H1 (cell line): Measurements from ENCODE around the gene BAZ1B.

Experiments used
- CHD7 ChIP-seq: fragments of 300-600 bp; sonication (generic); IDR thresholded peaks from 2 replicates; pipeline ENCODE4 v1.7.1; 2012; ENCODE audit warnings: low read length, moderate library complexity, mild to moderate bottlenecking, inconsistent platforms; ENCODE audit not compliant: insufficient replicate concordance
- EP300 ChIP-seq, 2 experiments: IDR thresholded peaks; 1 replicate in 1 of 2; 2 replicates in 1 of 2; pipeline ENCODE4 v1.6.1; 2011 to 2012; ENCODE audit warnings: low read depth in 2 of 2, low read length in 2 of 2, mild to moderate bottlenecking in 2 of 2, borderline replicate concordance in 1 of 2, inconsistent platforms in 1 of 2, moderate library complexity in 1 of 2
- GABPA ChIP-seq: IDR thresholded peaks from 2 replicates; pipeline ENCODE4 v1.6.1; 2011; ENCODE audit warnings: mild to moderate bottlenecking, low read length, moderate library complexity, borderline replicate concordance; ENCODE audit not compliant: insufficient read depth
- POLR2A ChIP-seq, 2 experiments: IDR thresholded peaks; 1 replicate in 1 of 2; 2 replicates in 1 of 2; pipeline ENCODE4 v1.6.1; 2011; ENCODE audit warnings: low read depth in 2 of 2, low read length in 2 of 2, mild to moderate bottlenecking in 2 of 2; ENCODE audit errors: control extremely low read depth in 1 of 2
- POLR2AphosphoS5 ChIP-seq: IDR thresholded peaks from 2 replicates; pipeline ENCODE4 v1.6.1; 2011; ENCODE audit warnings: low read depth, low read length
- SP1 ChIP-seq: IDR thresholded peaks from 2 replicates; pipeline ENCODE4 v1.6.1; 2011; ENCODE audit warnings: low read depth, low read length

- TF ChIP-seq SP1 (no peak), POLR2AphosphoS5 (no peak), POLR2A (IDR thresholded peaks at IDR 0.05; ENCODE audit: control extremely low read depth in 1 of 2, low read depth in 2 of 2, low read length in 2 of 2) (no peak), CHD7 (no peak), EP300 (IDR thresholded peaks at IDR 0.05; ENCODE audit: borderline replicate concordance in 1 of 2, low read depth in 2 of 2, low read length in 2 of 2) (no peak), GABPA (no peak)
Observed at GRCh38 chr7:73391396-73391795, 130.7 kb downstream of the BAZ1B start.
